Measurements from ENCODE around the gene ZDHHC22.

The ZDHHC22 gene

GRCh38 chr14:77185093-77185465, 43.5 kb upstream of the ZDHHC22 start:
- intact Hi-C loops (cut with DNase I; ENCODE audit: low total_unique reads): no loop called here
- Histone ChIP-seq H3K36me3 (no peaks in the 10 kb centered on the region), H3K9me3 (no peaks in the 10 kb centered on the region), H3K4me3 (no peak overlapping the region), H3K4me1 (peaks cover 0 to 12% (median 10%) of the 10 kb centered on the region in 4 donors), H3K27me3 (peaks cover 0 to 80% of the 10 kb centered on the region in 2 donors), H3K27ac (no peak overlapping the region)
- no peak for TF ChIP-seq CTCF (IDR thresholded peaks at IDR 0.05)
- no peak for DNase-seq

GRCh38 chr14:77184396-77185092, 43.0 kb upstream of the ZDHHC22 start:
- no peaks in the 10 kb centered on the region for H3K9me3 ChIP-seq
- H3K4me1 ChIP-seq: peaks cover 0 to 12% (median 10%) of the 10 kb centered on the region in 4 donors
- TF ChIP-seq CTCF (IDR thresholded peaks at IDR 0.05): no peak
- no peak overlapping the region for H3K4me3 ChIP-seq
- H3K27me3 ChIP-seq: peaks cover 0 to 86% of the 10 kb centered on the region in 2 donors
- no peak overlapping the region for H3K27ac ChIP-seq
- no peak for DNase-seq
- intact Hi-C loops (cut with DNase I; ENCODE audit: low total_unique reads): no loop called here
- H3K36me3 ChIP-seq: no peaks in the 10 kb centered on the region

- H3K36me3 ChIP-seq: no peaks in the 10 kb centered on the region
- H3K27ac ChIP-seq: no peak overlapping the region
- no peak for TF ChIP-seq CTCF (IDR thresholded peaks at IDR 0.05)
- no peak for DNase-seq
- intact Hi-C loops (cut with DNase I; ENCODE audit: low total_unique reads): no loop called here
- H3K4me1 ChIP-seq: peaks cover 0 to 12% (median 10%) of the 10 kb centered on the region in 4 donors
- no peak overlapping the region for H3K4me3 ChIP-seq
- H3K27me3 ChIP-seq: peaks cover 0 to 88% of the 10 kb centered on the region in 2 donors
- no peaks in the 10 kb centered on the region for H3K9me3 ChIP-seq
Observed at GRCh38 chr14:77183896-77184295, 42.3 kb upstream of the ZDHHC22 start.

- DNase-seq: no peak
- no peak within 1 kb of the TSS for H3K27ac ChIP-seq
- peak within 1 kb of the TSS in 1 of 2 donors; percentile 19 for H3K4me3 ChIP-seq
- no peaks in the 10 kb centered on the region for H3K36me3 ChIP-seq
- TF ChIP-seq CTCF (IDR thresholded peaks at IDR 0.05): no peak
- H3K9me3 ChIP-seq: no peaks in the 10 kb centered on the region
- intact Hi-C loops (cut with DNase I; ENCODE audit: low total_unique reads): no loop called here
- H3K27me3 ChIP-seq: peaks cover 0 to 71% of the 10 kb centered on the region in 2 donors
- H3K4me1 ChIP-seq: peaks cover 0 to 12% (median 10%) of the 10 kb centered on the region in 4 donors
Observed at GRCh38 chr14:77181603-77182437, 40.2 kb upstream of the ZDHHC22 start, which contains the start of gene TMEM63C. Gene TMEM63C, plus strand, starts transcription at chr14:77181798. Its CDS starts 37,016 bp downstream, at chr14:77218814.

GRCh38 chr14:77180726-77181602, 39.4 kb upstream of the ZDHHC22 start:
- no peak overlapping the region for H3K4me3 ChIP-seq
- no peaks in the 10 kb centered on the region for H3K36me3 ChIP-seq
- H3K27me3 ChIP-seq: peaks cover 0 to 65% of the 10 kb centered on the region in 2 donors
- H3K27ac ChIP-seq: no peak overlapping the region
- intact Hi-C loops (cut with DNase I; ENCODE audit: low total_unique reads): no loop called here
- no peaks in the 10 kb centered on the region for H3K9me3 ChIP-seq
- TF ChIP-seq CTCF (IDR thresholded peaks at IDR 0.05): no peak
- peaks cover 0 to 12% (median 10%) of the 10 kb centered on the region in 4 donors for H3K4me1 ChIP-seq
- DNase-seq: no peak
